Measurements from ENCODE around the gene CHAC1. TPM values are rescaled to one million over a fixed set of nuclear protein-coding genes. Genes with fewer than 3 reads are reported as not detected.

CHAC1 gene
- polyA plus RNA-seq, 1 donor from 2014 or later, result 3.6 TPM

- H4K20me1 ChIP-seq (ENCODE audit: insufficient read depth), result no peaks in the 10 kb centered on the region
These were observed 11.4 kb downstream of the CHAC1 start for GRCh38 chr15:40964634-40965033.

GRCh38 chr15:40968290-40969085, 15.2 kb downstream of the CHAC1 start:
- Histone ChIP-seq H3K4me3 (ENCODE audit: low read length) (no peak overlapping the region), H3K9me2 (ENCODE audit: insufficient read depth, low read length) (no peaks in the 10 kb centered on the region), H3K36me3 (ENCODE audit: insufficient read depth, low read length) (no peaks in the 10 kb centered on the region), H3K79me2 (replicated peaks; ENCODE audit: insufficient read depth, low read length) (no peaks in the 10 kb centered on the region), H3K9ac (ENCODE audit: low read length) (no peak overlapping the region), H4K20me1 (ENCODE audit: insufficient read depth) (no peaks in the 10 kb centered on the region), H3K27ac (ENCODE audit: low read length) (no peak overlapping the region), H3K27me3 (ENCODE audit: insufficient read depth, low read depth, low read length) (no peaks in the 10 kb centered on the region), H2AFZ (ENCODE audit: low read depth, low read length) (no peak overlapping the region), H3F3A (ENCODE audit: insufficient read depth, low read length, poor library complexity, severe bottlenecking) (no peaks in the 10 kb centered on the region), H3K9me3 (ENCODE audit: low read length) (no peaks in the 10 kb centered on the region), H3K4me2 (ENCODE audit: low read length) (no peak overlapping the region)
- TF ChIP-seq CTCF (IDR thresholded peaks at IDR 0.05; ENCODE audit: poor library complexity, severe bottlenecking), result no peak
- no peak for TF ChIP-seq EP300 (conservative IDR thresholded peaks at IDR 0.05; ENCODE audit: poor library complexity, severe bottlenecking)
- TF ChIP-seq EZH2 (IDR thresholded peaks at IDR 0.05; ENCODE audit: borderline replicate concordance, insufficient read depth, low read length, poor library complexity, severe bottlenecking), result no peak
- no peak for TF ChIP-seq RAD21 (conservative IDR thresholded peaks at IDR 0.05)
- no peak for TF ChIP-seq TAF1 (IDR thresholded peaks at IDR 0.05; ENCODE audit: low read depth)

More at GRCh38 chr15:40964634-40965033, 11.4 kb downstream of the CHAC1 start:
- H3K27me3 ChIP-seq (ENCODE audit: insufficient read depth, low read depth, low read length), result no peaks in the 10 kb centered on the region
- H3K4me3 ChIP-seq (ENCODE audit: low read length), result no peak overlapping the region
- H3K79me2 ChIP-seq (replicated peaks; ENCODE audit: insufficient read depth, low read length), result no peaks in the 10 kb centered on the region
- no peaks in the 10 kb centered on the region for H3K9me3 ChIP-seq (ENCODE audit: low read length)
- no peak overlapping the region for H3K4me2 ChIP-seq (ENCODE audit: low read length)
- H3K9me2 ChIP-seq (ENCODE audit: insufficient read depth, low read length), result no peaks in the 10 kb centered on the region
- no peak overlapping the region for H2AFZ ChIP-seq (ENCODE audit: low read depth, low read length)
- no peak overlapping the region for H3K27ac ChIP-seq (ENCODE audit: low read length)
- TF ChIP-seq CTCF (IDR thresholded peaks at IDR 0.05; ENCODE audit: poor library complexity, severe bottlenecking), result no peak
- no peak for TF ChIP-seq EZH2 (IDR thresholded peaks at IDR 0.05; ENCODE audit: borderline replicate concordance, insufficient read depth, low read length, poor library complexity, severe bottlenecking)
- no peak for TF ChIP-seq TAF1 (IDR thresholded peaks at IDR 0.05; ENCODE audit: low read depth)
- TF ChIP-seq REST (IDR thresholded peaks at IDR 0.05; ENCODE audit: borderline replicate concordance), result no peak
- no peak for TF ChIP-seq EP300 (conservative IDR thresholded peaks at IDR 0.05; ENCODE audit: poor library complexity, severe bottlenecking)
- no peak for TF ChIP-seq MXI1 (conservative IDR thresholded peaks at IDR 0.05; ENCODE audit: poor library complexity, severe bottlenecking)
- no peak for TF ChIP-seq RAD21 (conservative IDR thresholded peaks at IDR 0.05)
- TF ChIP-seq POLR2AphosphoS5 (IDR thresholded peaks at IDR 0.05), result no peak
- no peak for TF ChIP-seq SMC3 (conservative IDR thresholded peaks at IDR 0.05; ENCODE audit: poor library complexity)
- H3K36me3 ChIP-seq (ENCODE audit: insufficient read depth, low read length), result no peaks in the 10 kb centered on the region
- no peak overlapping the region for H3K9ac ChIP-seq (ENCODE audit: low read length)
- no peaks in the 10 kb centered on the region for H3F3A ChIP-seq (ENCODE audit: insufficient read depth, low read length, poor library complexity, severe bottlenecking)

Measured in neural cell (in vitro differentiated cells).